Hematopoietic multipotent progenitor cell treated with erythropoietin and hydrocortisone succinate and interleukin-3 and kit ligand, for 17 days (in vitro differentiated cells): ENCODE results near the gene NEDD8.
A peak's percentile ranks its signal among the peaks of the same experiment; 100 is the strongest.
"Not testable (repeated sequence)": the region's sequence is repeated elsewhere in the genome, so short reads cannot be mapped to it uniquely, and the experiment has no call there.

ENCODE experiments used
- DNase-seq: peaks from one replicate; pipeline ENCODE4 v3.0.0-alpha.2; 2015; ENCODE audit warnings: low spot score

NEDD8 gene

DNA sequence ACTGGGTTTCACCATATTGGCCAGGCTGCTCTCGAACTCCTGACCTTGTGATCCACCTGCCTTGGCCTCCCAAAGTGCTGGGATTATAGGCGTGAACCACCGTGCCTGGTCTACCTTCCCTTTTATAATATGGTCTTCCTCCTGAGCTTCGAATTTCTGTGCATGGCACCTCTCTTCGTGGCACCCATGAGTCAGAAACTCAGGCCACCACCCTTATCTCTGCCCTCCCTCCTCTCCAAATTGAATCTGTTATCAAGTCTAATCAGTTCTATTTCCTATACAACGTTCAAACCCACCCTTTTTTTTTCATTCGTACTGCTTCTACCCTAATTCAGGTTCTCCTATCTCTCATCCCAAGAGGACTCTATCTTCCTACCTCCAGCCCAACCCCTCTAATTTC lies 15.3 kb upstream of the NEDD8 start:
- no peak for DNase-seq

GRCh38 chr14:24246765-24247212 lies 14.6 kb upstream of the NEDD8 start:
- no peak for DNase-seq

- DNase-seq = not testable (repeated sequence)
Measured at GRCh38 chr14:24245350-24245749, 13.2 kb upstream of the NEDD8 start.

DNA sequence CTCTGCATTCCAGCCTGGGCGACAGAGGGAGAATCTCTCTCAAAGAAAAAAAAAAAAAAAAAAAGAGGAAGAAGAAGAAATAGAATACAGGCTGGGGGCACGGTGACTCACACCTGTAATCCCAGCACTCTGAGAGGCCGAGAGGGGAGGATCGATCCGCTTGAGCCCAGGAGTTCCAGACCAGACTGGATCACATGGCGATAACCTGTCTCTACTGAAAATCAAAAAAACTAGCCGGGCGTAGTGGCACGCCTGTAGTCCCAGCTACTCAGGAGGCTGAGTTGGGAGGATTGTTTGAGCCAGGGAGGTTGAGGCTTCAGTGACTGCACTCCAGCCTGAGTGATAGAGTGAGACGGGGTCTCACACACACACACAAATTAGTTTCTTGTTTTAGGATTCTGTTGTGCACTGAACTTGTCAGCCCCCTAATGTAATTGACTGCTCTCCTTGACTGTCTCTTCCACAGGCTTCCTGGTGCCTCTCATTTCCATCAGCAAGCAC lies 11.2 kb upstream of the NEDD8 start:
- DNase-seq = no peak

- DNase-seq = peak; percentile 97
Measured at GRCh38 chr14:24241829-24242443, 9.8 kb upstream of the NEDD8 start.

GRCh38 chr14:24240110-24240918 lies 8.1 kb upstream of the NEDD8 start:
- DNase-seq = no peak

GRCh38 chr14:24238527-24239037 lies 6.4 kb upstream of the NEDD8 start:
- DNase-seq = no peak

DNA sequence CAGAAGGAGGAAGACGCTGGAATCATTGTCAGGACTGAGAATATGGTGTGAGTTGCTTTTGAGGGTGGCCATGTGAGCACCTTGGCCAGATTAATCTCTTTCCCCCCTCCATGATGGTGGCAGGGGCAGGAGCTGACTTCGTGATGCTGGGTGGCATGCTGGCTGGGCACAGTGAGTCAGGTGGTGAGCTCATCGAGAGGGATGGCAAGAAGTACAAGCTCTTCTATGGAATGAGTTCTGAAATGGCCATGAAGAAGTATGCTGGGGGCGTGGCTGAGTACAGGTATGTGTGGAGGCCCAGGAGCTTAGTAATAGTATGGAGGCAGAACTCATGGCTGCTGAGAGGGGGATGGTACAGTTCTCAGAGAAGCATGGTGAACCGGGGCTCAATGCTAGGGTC lies 6.0 kb upstream of the NEDD8 start:
- DNase-seq = no peak

GRCh38 chr14:24237463-24237955 lies 5.3 kb upstream of the NEDD8 start:
- no peak for DNase-seq

DNA sequence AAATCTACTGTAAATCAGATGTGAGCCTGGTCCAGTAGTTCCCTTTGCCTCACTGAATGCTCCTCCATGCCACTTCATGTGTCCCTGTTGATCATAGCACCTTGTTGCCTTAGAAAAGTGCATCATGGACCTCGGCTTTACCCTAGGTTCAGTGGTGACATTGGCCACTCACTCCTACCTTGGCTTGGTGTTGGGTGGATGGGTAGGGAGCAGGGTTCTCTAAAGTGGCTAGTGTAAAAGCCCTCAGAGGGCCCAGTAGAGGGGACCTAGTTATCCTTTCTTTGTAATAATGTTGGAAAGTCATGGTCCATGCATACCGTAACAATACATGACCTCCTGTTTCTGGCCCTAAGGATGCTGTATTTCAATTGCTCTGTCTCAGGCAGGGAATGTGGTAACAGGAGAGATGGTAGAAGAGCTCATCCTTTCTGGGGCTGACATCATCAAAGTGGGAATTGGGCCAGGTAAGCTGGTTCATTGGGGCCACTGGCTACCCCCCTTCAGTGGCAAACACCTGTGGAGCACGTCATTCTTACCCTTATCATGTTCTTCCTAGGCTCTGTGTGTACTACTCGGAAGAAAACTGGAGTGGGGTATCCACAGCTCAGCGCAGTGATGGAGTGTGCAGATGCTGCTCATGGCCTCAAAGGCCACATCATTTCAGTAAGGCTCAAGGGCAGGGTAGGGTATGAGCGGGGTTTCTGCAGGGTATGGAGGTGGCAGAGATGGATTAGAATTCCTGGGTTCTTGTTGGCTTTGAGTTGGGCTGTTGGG lies 4.7 kb upstream of the NEDD8 start:
- DNase-seq = no peak

DNA sequence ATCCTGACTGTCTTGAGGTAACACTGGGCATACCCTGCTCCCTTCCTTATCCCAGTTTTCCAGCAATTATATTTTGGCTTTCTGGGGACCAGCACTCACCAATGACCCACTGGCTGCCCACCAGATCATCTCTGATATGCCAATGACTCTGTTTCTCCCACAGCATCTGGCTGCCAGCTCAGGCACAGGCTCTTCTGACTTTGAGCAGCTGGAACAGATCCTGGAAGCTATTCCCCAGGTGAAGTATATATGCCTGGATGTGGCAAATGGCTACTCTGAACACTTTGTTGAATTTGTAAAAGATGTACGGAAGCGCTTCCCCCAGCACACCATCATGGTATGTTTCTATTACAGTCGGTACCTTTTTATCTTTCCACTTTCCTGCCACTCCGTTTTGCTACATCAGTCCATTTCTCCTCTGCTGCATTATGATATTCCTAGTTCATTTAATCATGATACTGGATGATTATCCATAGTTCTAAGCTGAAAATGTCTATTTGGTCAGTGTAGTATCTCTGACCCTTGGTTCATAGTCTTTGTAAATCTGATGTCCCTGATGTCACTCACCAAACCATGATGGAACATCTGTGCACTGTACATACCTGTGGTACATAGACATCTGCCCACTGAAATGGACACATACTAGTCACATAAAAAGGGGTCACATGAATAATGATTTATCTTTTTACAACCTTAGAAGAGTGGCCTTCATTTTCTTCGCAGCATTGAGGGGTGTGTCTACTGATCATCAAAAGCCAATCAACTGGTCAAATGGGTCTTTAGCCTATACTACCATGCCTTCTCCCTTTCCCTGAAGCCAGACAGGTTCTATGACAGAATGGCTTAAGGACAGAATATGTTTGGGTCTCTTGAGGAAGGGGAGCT lies 3.9 kb upstream of the NEDD8 start:
- no peak for DNase-seq

- no peak for DNase-seq
Measured at GRCh38 chr14:24234095-24235005, 2.2 kb upstream of the NEDD8 start.

- DNase-seq = no peak
Measured at GRCh38 chr14:24233538-24233866, 1.3 kb upstream of the NEDD8 start.

DNA sequence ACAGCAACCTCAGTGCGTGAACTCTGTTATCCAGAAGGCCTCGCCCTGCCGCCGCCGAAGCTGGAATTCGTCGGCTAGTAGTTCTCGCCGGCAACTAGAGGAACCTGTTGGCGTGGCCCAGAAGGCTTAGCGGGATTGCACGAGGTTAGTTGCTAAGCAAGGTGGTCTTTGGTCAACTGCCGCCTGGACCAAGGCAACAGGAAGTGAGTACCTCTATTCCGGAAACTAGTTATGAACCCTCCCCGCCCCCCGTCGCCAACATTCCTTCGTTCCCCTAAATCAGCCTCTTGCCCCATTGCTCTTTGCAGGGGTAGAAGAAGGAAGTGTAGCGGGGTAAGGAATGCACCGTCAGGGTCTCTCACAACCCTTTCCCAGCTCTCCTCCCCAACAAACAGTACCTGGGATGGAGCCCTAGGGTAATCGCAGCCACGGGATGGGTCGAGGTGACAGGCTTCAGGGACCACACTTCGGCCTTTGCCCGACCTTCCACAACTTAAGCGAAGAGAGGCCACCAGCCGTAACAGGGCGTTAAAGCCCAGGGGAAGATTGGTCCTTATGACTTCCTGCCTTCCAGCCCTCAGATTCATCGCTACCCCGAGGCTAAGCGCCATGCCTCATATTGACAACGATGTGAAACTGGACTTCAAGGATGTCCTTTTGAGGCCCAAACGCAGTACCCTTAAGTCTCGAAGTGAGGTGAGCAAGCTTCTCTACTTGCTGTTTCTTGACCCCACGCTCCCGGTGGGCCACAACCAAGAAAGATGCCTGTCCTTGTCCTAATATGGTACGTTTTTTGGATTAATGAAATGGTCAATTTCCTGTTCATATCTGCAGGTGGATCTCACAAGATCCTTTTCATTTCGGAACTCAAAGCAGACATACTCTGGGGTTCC lies 724 bp upstream of the NEDD8 start, which contains the start of gene GMPR2:
GMPR2 (plus strand) TSS at position 285 of the 893 bp plus-strand sequence; CDS start at position 610, 325 bp downstream.
- no peak for DNase-seq

GRCh38 chr14:24231263-24232120 lies 675 bp downstream of the NEDD8 start:
- DNase-seq = peak; percentile 26

- DNase-seq = no peak
Measured at GRCh38 chr14:24228902-24229301, 3.3 kb downstream of the NEDD8 start.

DNA sequence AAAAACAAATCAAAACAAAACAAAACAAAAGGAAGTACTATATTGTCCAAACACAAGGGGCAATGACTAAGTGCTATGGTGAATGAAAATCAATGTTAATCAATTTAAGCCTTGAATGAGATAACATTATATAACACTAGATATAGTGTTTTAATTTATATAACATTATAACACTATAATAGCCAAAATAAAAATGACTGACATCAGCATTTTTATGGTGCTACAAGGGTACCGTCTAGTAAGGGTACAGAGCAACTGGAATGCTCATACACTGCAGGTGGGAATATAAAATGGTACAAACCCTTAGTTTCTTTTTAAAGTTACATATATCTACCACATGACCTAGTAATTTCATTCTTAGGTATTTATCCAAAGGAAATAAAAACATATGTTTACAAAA lies 5.7 kb downstream of the NEDD8 start:
- no peak for DNase-seq

DNA sequence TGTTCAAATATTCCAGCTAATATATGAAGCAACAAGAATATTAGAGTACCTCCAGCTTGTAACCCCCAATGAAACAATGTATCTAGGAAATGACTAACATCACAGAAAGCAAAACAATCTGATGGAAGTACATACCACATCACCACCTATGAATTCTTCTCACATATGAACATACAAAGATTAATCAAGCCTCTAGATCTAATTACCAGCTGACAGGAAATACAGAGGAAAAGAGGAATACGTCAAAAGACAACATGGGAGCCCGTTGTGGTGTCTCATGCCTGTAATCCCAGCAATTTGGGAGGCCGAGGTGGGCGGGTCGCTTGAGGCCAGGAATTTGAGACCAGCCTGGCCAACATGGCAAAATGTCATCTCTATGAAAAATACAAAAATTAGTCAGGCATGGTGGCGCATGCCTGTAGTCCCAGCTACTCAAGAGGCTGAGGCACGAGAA lies 7.5 kb downstream of the NEDD8 start:
- DNase-seq = no peak
